ENCODE data around the gene L3MBTL4.

Gene L3MBTL4

GRCh38 chr18:6437937-6438818 lies 23.5 kb upstream of the L3MBTL4 start:
- no peak for TF ChIP-seq MAX (IDR thresholded peaks at IDR 0.05)
- TF ChIP-seq USF1 (IDR thresholded peaks at IDR 0.05), result no peak
- no peak for TF ChIP-seq RAD21 (IDR thresholded peaks at IDR 0.05; ENCODE audit: low read depth)
- no peak for TF ChIP-seq CEBPB (IDR thresholded peaks at IDR 0.05)
- TF ChIP-seq EGR1 (IDR thresholded peaks at IDR 0.05), result no peak
- no peak for TF ChIP-seq TAF1 (IDR thresholded peaks at IDR 0.05; ENCODE audit: low read depth)
- TF ChIP-seq ZBTB7A (IDR thresholded peaks at IDR 0.05; ENCODE audit: low read depth), result no peak

GRCh38 chr18:6435731-6436130 lies 21.0 kb upstream of the L3MBTL4 start:
- TF ChIP-seq CEBPB (IDR thresholded peaks at IDR 0.05), result no peak
- TF ChIP-seq EGR1 (IDR thresholded peaks at IDR 0.05), result no peak
- no peak for TF ChIP-seq REST (IDR thresholded peaks at IDR 0.05; ENCODE audit: low read depth)
- no peak for TF ChIP-seq NFIC (IDR thresholded peaks at IDR 0.05)
- no peak for TF ChIP-seq MAX (IDR thresholded peaks at IDR 0.05)
- no peak for TF ChIP-seq ZBTB7A (IDR thresholded peaks at IDR 0.05; ENCODE audit: low read depth)
- TF ChIP-seq USF1 (IDR thresholded peaks at IDR 0.05), result no peak
- no peak for TF ChIP-seq TEAD4 (IDR thresholded peaks at IDR 0.05)
- no peak for TF ChIP-seq EP300 (IDR thresholded peaks at IDR 0.05; ENCODE audit: borderline replicate concordance)
- TF ChIP-seq CREB1 (IDR thresholded peaks at IDR 0.05; ENCODE audit: low read depth), result no peak
- TF ChIP-seq TCF12 (IDR thresholded peaks at IDR 0.05; ENCODE audit: low read depth), result no peak
- no peak for TF ChIP-seq FOXM1 (IDR thresholded peaks at IDR 0.05; ENCODE audit: borderline replicate concordance, low read depth)
- no peak for TF ChIP-seq TAF1 (IDR thresholded peaks at IDR 0.05; ENCODE audit: low read depth)

- TF ChIP-seq TEAD4 (IDR thresholded peaks at IDR 0.05), result no peak
- TF ChIP-seq EGR1 (IDR thresholded peaks at IDR 0.05), result no peak
- TF ChIP-seq CEBPB (IDR thresholded peaks at IDR 0.05), result no peak
- no peak for TF ChIP-seq MAX (IDR thresholded peaks at IDR 0.05)
- no peak for TF ChIP-seq EP300 (IDR thresholded peaks at IDR 0.05; ENCODE audit: borderline replicate concordance)
- no peak for TF ChIP-seq ZBTB7A (IDR thresholded peaks at IDR 0.05; ENCODE audit: low read depth)
- no peak for TF ChIP-seq RAD21 (IDR thresholded peaks at IDR 0.05; ENCODE audit: low read depth)
- no peak for TF ChIP-seq FOXM1 (IDR thresholded peaks at IDR 0.05; ENCODE audit: borderline replicate concordance, low read depth)
- TF ChIP-seq YY1 (IDR thresholded peaks at IDR 0.05; ENCODE audit: low read depth), result no peak
Measured at GRCh38 chr18:6434987-6435709, 20.4 kb upstream of the L3MBTL4 start.

GRCh38 chr18:6434481-6434880 lies 19.8 kb upstream of the L3MBTL4 start:
- TF ChIP-seq MAX (IDR thresholded peaks at IDR 0.05) (no peak), ZBTB7A (IDR thresholded peaks at IDR 0.05; ENCODE audit: low read depth) (no peak), EP300 (IDR thresholded peaks at IDR 0.05; ENCODE audit: borderline replicate concordance) (no peak), REST (IDR thresholded peaks at IDR 0.05; ENCODE audit: low read depth) (no peak), RAD21 (IDR thresholded peaks at IDR 0.05; ENCODE audit: low read depth) (no peak), CREB1 (IDR thresholded peaks at IDR 0.05; ENCODE audit: low read depth) (no peak), YY1 (IDR thresholded peaks at IDR 0.05; ENCODE audit: low read depth) (no peak), TCF12 (IDR thresholded peaks at IDR 0.05; ENCODE audit: low read depth) (no peak), CEBPB (IDR thresholded peaks at IDR 0.05) (no peak), TEAD4 (IDR thresholded peaks at IDR 0.05) (no peak), FOXM1 (IDR thresholded peaks at IDR 0.05; ENCODE audit: borderline replicate concordance, low read depth) (no peak)
